Smooth muscle cell of the brain vasculature (primary cell): ENCODE results near the gene KIF9.
A peak's percentile ranks its signal among the peaks of the same experiment; 100 is the strongest.
"Not testable (repeated sequence)": the region's sequence is repeated elsewhere in the genome, so short reads cannot be mapped to it uniquely, and the experiment has no call there.

ENCODE experiments used
- DNase-seq: peaks from one replicate; pipeline ENCODE4 v3.0.0-alpha.2; 2012; ENCODE audit warnings: low read depth, low spot score

Gene KIF9, protein sequence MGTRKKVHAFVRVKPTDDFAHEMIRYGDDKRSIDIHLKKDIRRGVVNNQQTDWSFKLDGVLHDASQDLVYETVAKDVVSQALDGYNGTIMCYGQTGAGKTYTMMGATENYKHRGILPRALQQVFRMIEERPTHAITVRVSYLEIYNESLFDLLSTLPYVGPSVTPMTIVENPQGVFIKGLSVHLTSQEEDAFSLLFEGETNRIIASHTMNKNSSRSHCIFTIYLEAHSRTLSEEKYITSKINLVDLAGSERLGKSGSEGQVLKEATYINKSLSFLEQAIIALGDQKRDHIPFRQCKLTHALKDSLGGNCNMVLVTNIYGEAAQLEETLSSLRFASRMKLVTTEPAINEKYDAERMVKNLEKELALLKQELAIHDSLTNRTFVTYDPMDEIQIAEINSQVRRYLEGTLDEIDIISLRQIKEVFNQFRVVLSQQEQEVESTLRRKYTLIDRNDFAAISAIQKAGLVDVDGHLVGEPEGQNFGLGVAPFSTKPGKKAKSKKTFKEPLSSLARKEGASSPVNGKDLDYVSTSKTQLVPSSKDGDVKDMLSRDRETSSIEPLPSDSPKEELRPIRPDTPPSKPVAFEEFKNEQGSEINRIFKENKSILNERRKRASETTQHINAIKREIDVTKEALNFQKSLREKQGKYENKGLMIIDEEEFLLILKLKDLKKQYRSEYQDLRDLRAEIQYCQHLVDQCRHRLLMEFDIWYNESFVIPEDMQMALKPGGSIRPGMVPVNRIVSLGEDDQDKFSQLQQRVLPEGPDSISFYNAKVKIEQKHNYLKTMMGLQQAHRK

DNA sequence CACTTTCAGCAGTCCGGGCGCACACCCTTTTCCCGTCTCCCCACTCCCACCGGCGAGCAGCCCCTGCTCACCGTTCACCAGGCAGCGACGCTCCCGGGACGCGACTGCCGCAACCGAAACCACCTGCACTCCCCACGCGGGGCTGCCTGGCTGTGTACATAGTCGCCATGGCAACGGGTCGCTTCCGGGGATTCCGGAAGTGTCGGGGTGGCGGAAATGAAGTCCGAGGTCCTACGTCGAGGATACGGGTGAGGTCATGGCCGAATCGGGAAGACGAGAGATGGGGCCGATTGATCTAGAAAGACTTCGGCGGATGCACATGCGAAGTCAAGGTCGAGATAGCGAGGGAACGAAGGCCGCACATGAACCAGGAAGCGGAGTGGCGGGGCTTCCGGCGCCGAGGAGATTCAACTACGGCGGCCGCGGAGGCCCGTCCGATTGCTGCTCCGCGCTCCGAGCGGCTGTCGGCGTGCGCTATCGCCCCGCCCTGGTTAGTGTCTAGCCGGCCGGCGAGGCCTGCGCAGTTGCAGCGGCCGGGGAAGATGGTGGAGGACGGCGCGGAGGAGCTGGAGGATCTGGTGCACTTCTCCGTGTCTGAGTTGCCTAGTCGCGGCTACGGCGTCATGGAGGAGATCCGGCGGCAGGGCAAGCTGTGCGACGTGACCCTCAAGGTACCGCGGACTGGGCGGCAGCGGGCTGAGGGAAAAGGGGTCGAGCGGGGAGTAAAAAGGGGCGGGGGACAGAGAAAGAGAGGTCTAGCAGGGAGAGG lies at the start of gene KIF9, which contains the start of gene KLHL18:
TSS of gene KIF9 (minus strand) at position 376 of the 769 bp plus-strand sequence. CDS start 5,425 bp downstream, outside the sequence.
TSS of gene KLHL18 (plus strand) at position 521 of the 769 bp plus-strand sequence. CDS start at position 543, 22 bp downstream.
- DNase-seq, result peak; percentile 77

DNA sequence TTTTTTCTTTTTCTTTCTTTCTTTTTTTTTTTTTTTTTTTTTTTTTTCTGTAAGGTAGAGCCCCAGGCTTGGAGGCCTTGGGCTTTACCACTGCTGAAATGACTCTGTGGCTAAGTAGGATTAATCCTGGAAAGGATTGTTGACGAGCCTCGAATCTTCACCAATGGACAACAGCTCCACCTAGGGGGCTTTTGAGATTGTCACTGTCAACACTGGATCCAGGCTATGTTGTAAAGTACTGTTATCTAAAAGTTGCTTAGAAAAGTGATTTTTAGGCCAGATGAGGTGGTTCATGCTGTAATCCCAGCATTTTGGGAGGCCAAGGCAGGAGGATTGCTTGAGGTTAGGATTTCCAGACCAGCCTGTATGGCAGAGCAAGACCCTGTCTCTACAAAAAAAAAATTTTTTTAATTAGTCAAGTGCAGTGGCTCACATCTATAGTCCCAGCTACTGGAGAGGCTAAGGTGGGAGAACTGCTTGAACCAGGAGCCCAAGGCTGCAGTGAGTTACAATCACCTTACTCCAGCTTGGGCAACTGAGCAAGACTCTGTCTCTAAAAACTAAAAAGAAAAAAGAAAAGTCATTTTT lies 41.8 kb upstream of the KIF9 start:
- peak; percentile 53 for DNase-seq

DNA sequence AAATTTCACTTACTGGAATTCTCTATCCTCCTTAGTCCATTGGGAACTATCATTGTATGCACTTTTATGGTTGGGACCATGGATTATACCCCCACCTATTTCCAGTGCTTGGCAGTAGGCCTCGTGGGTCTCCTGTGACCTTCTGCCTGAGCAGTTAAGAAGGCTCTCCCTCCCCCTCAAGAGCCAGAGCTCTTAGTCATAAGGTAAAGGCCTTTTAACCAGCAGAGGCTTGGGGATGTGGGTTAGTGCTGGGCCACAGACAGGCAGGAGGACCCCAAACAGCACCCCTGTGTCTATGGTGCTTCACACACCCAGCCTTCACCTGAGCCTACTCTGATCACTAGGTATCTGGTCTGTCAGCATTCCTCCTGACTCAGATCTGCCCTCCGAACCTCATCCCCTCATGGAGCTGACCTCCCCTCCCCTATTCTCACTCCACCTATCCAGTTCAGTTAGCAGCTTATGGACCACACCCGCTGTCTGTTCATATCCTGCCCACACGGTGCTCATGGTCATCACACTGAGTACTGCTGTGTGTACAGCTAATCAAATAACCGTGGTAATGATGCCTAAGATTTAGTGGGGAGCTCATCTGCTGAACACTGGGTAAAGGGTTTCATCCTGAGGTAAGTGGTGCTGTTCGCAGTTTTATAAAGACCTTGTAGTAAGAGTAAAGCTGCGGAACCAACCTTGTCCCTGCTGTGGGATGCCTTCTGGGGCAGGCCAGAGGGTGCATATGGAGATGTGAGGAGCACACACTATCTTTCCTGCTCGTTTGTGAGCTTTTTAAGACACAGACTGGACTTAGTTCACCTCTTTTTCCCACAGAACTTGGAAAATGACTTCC lies 41.1 kb upstream of the KIF9 start:
- no peak for DNase-seq

DNA sequence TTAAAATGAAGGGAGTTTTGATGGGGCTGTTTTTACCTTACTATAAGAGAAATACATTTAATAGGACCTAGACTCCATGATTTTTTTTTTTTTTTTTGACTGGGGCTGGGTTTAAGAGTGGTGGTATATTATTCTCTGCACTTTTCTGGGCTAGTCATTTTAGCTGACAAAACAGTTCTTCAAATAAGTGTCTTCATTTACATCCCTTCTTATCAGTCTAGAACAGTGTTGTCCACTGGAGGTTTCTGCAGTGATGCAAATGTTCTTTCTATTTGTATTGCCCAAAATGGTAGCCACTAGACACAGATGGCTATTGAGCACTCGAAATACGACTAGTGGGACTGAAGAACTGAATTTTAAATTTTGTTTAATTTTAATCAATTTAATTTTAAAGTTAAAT lies 37.4 kb upstream of the KIF9 start:
- DNase-seq, result no peak

DNA sequence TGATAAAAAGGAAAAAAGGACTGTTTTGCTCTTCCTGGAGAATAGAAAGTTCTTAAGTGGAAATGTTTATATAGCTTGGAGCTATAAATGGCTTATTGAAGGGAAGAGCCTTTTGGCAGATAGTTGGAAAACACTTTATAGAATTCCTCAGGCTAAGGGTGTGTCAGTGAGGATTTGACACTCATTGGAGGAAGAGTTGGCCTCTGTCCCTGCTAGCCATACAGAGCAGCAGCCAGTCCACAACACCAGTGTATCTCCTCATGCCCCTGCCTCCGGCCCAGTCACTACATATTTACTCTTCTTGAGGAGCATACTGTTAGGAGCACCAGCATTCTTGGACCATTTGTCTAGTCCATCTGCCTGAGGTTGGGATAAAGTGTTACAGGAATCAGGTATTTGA lies 36.3 kb upstream of the KIF9 start:
- no peak for DNase-seq

DNA sequence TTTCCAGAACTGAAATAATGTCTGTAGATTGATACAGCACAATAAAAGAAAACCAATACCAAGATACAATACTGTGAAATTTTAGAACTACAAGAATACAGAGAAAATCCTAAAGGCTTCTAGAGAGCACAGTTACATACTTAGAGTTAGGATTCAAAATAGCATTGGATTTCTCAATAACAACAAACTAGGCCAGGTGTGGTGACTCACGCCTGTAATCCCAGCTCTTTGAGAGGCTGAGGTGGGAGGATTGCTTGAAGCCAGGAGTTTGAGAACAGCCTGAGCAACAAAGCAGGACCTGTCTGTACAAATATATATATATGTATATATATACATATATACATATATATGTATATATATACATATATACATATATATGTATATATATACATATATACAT lies 33.6 kb upstream of the KIF9 start:
- DNase-seq, result not testable (repeated sequence)

DNA sequence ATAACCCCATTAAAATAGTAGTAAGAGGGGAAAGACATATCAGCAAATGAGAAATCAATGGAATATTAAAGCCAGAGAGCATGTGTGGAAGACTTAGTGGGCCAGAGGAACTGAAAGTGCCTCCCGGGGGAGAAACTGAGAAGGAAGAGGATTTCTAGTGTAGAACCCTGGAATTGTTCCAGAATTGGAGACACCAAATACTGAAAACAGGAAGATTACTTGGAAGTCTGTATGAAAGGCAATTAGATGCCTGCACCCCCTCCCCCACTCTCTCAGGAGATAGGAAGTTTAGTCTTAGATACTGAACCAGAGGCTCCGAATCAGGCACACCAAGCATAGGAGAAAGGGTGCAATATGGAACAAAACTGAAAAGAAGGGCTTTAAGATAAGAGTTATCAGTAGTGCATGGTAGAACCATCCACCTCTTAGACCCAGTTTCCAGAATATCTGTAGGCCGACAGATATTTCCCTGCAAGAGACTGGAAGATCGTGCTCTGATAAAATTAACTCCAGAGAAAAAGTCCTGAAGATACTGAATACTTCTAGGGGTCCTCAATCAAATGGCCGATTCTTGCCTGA lies 32.6 kb upstream of the KIF9 start:
- no peak for DNase-seq

DNA sequence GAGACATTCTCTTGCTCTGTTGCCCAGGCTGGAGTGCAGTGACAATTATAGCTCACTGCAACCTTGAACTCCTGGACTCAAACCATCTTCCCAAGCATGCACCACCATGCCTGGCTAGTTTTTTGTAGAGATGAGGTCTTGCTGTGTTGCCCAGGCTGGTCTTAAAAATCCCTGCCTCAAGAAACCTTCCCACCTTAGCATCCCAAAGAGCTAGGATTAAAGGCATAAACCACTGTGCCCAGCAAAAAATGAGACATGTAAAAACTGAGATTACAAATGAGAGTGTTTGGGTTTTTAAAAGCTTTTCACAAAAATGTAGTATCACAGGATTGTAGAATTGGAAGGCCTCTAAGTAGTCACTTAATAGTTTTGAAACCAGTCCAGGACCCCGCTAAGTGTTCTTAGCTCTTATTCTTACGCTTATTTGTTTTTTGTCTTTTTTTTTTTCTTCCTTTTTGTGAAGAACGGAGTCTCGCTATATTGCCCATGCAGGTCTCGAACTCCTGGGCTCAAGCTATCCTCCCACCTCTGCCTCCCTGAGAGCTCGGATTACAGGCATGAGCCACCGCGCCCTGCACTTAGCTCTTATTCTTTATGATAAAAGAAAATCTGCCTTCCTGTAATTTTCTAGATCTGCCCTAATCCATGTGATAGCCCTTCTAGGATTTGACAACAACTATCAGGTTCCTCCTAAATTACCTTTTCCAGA lies 31.6 kb upstream of the KIF9 start:
- no peak for DNase-seq

DNA sequence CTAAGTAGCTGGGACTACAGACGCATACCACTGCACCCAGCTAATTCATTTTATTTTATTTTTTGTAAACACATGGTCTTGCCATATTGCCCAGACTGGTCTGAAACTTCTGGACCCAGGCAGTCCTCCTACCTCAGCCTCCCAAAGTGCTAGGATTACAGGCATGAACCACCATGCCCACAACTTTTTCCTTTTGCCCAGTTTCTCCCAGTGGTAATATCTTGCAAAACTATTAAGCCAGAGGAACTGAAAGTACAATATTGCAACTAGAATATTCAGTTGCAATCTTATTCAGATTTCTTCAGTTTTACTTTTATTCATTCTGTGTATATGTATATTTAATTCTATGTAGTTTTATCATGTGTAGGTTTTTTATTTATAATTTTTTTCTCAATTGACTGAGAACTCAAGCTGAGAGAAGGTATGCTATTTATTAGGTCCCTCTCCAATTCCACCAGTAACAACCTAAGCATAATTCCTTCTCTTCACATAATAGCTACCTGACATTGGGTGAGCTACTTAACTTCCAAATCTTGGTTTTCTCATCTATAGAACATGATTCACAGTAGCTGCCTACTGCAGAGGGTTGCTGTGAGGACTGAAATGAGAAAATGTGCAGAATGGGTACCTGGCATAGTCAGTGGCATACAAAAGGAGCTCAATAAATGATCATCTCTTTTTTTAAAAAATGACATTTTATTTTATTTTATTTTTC lies 30.9 kb upstream of the KIF9 start:
- DNase-seq, result no peak

DNA sequence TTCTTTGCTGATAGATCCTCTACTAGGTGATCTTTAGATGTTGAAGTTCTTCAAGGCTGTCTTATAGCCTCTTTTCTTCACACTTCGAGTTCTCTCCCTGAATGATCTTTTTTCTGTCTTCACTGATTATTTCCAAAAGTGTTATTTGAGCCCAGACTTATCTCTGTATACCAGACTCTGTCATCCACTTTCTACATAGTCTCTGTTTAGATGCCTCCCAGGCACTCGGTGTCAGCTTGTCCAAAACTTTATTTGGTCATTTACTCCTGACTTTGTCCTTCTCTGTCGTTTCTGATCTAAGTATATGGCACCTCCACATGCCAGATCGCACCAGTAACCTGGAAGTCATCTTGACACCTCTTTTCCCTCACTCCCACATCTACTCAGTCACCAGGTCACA lies 27.8 kb upstream of the KIF9 start:
- DNase-seq, result no peak

DNA sequence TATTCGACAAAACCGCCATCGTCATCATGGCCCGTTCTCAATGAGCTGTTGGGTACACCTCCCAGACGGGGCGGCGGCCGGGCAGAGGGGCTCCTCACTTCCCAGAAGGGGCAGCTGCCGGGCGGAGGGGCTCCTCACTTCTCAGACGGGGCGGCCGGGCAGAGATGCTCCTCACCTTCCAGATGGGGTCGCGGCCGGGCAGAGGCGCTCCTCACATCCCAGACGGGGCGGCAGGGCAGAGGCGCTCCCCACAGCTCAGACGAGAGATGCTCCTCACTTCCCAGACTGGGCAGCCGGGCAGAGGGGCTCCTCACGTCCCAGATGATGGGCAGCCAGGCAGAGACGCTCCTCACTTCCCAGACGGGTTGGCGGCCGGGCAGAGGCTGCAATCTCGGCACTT lies 26.6 kb upstream of the KIF9 start:
- DNase-seq, result not testable (repeated sequence)

DNA sequence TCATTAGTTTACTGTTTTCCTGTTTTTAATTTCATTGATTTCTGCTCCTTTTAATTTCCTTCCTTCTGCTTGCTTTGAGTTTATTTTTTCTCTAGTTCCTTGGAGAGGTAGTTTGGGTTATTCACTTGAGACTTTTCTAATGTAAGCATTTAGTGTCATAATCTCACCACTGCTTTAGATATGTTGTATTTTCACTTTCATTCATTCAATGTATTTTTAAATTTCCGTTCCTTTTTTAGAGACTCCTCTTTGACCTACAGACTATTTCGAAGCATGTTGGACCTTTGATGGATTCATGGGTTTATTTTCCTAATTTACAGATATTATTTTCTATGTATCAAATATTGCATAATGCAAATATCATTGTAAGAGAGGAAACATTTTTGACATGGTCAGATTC lies 23.4 kb upstream of the KIF9 start:
- no peak for DNase-seq

DNA sequence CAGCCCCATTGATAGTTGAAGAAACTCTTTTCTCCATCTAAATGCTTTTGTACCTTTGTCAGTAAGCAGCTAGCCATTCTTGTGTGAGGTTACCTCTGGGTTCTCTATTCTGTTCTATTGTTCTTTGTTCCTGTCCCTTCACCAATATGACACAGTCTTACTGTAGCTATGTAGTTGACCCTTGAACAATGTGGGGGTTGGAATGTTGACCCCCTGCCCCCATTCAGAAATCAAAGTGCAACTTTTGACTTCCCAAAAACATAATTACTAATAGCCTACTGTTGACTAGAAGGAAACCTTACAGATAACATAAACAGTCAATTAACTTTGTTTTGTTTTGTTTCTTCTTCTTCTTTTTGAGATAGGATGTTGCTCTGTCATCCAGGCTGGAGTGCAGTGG lies 18.9 kb upstream of the KIF9 start:
- DNase-seq, result no peak

DNA sequence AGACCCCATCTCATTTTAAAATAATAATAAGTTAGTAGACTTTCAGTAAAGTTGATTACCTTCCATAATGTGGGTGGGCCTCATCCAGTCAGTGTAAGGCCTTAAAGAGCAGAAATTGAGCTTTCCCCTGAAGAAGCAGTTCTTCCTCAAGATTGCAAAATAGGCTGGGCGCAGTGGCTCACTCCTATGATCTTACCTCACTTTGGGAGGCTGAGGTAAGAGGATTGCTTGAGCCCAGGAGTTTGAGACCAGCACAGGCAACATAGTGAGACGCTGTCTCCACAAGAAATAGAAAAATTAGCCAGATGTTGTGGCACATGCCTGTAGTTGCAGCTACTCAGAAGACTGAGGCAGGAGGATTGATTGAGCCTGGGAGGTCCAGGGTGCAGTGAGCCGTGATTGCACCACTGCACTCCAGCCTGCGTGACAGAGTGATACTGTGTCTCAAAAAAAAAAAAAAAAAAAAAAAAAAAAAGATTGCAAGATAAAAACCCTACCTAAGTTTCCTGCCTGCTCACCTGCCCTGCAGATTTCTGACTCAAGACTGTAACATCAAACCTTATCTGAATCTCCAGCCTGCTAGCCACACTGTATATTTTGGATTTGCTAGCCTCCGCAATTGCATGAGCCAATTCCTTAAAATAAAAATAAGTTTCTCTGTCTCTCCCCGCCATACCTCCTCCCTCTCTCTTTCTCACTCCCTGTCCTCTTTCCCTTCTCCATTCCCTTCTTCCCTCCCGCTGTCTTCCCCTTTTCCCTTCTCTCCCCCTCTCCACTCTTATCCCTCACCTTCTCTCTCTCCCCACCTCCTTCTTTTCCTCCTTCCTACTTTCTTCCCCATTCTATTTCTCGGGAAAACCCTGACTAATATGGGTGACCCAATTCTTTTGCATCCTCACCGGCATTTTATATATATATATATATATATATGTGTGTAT lies 17.1 kb upstream of the KIF9 start:
- DNase-seq, result no peak

DNA sequence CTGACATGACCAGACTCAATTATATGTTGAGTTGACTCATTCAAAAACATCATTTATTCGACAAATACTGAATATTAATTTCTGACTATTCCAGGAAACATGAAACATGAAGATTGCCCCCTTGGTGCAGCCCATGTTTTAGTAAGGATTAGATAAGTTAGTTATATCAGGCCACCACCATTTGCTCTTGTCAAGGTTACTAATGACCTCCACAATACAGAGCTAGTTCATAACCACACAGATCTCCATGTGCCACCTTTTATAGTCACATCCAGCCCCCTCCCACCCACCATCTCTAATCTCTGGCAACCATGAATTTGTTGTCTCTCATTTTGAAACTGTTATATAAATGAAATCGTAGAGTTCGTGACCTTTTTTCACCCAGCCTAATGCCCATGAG lies 15.8 kb upstream of the KIF9 start:
- DNase-seq, result no peak

DNA sequence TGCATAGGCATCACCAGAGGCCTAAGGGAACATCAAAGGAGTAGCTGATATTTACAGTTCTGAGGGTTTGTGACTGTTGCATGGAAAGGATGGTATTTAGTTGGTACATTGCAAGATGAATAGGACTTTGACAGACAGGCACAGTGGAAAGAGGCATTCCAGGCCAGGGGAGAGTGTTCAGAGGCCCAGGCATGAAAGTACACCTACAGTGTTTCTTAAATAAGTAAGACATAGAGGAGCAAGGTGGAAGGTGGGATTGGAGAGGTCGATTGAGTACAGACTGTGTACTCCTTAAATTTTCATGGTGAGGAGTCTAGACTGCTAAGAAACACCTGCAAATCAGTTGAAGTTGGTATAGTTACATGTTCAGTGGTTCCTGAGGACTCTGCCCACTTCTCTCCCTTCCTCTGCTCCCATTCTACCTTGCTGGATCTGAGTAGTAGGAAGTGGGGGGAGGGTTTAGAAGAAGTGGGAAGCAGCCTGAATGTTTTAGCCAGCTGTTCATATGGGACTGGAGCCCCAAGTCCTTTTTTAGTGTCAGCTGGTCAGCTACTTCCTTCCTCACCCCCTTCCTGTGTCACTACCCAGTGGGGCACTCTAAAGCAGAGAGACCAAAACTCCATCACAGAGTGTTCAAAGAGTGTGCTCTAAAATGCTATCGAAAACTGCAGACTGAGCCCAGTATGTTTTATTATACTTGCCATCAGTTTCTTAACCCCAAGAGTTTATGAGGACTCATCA lies 14.1 kb upstream of the KIF9 start:
- no peak for DNase-seq

DNA sequence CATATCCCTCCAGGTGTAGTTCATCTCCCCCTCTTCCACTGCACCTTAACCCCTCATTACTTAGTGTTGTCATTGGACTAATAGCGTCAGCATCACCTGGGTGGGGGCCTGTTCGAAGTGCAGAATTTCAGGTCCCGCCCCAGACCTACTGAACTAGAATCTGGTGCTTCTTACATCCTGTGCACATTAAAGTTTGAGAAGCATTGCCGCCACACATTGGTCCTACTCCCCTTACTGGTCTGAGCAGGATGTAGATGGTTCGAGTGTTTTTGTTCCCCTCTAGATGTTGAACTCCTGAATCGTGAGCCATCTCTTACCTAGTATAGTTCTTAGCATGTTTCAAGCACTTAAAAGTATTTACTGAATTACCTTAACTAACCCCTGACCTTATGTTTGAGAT lies 13.4 kb upstream of the KIF9 start:
- DNase-seq, result no peak
